HCT116 (cell line): ENCODE data around the gene TMEFF2.

Source experiments
- CEBPB ChIP-seq: IDR thresholded peaks from 2 replicates; pipeline ENCODE4 v1.6.1; 2012; ENCODE audit warnings: low read depth
- CTCF ChIP-seq, 3 experiments: fragments of 200-600 bp in 1 of 3; sonication (generic) in 1 of 3; IDR thresholded peaks in 2 of 3; conservative IDR thresholded peaks in 1 of 3; 2 replicates each; pipeline ENCODE4 v1.5.1; 2012 to 2017; ENCODE audit warnings: low read depth in 2 of 3, low read length in 2 of 3, antibody characterized with exemption in 1 of 3, borderline replicate concordance in 1 of 3, control low read depth in 1 of 3, mild to moderate bottlenecking in 1 of 3, mixed read lengths in 1 of 3, mixed run types in 1 of 3, moderate library complexity in 1 of 3; ENCODE audit not compliant: insufficient read depth in 1 of 3
- EZH2 ChIP-seq: fragments of 200-600 bp; sonication (generic); IDR thresholded peaks from 2 replicates; pipeline ENCODE4 v1.6.1; 2017; ENCODE audit warnings: antibody characterized with exemption, mixed run types
- POLR2AphosphoS5 ChIP-seq: IDR thresholded peaks from 2 replicates; pipeline ENCODE4 v1.6.1; 2011; ENCODE audit warnings: mild to moderate bottlenecking, low read depth, low read length, moderate library complexity
- RAD21 ChIP-seq: IDR thresholded peaks from 2 replicates; pipeline ENCODE4 v1.6.1; 2012; ENCODE audit warnings: low read depth, mild to moderate bottlenecking
- SIN3A ChIP-seq: IDR thresholded peaks from 2 replicates; pipeline ENCODE4 v1.6.1; 2012; ENCODE audit warnings: low read depth
- SP1 ChIP-seq: IDR thresholded peaks from 2 replicates; pipeline ENCODE4 v1.6.1; 2012; ENCODE audit warnings: low read depth
- YY1 ChIP-seq: IDR thresholded peaks from 2 replicates; pipeline ENCODE4 v1.6.1; 2011; ENCODE audit warnings: low read length, low read depth, moderate library complexity, mild to moderate bottlenecking; ENCODE audit not compliant: insufficient replicate concordance; ENCODE audit errors: extremely low read depth
- ZBTB33 ChIP-seq: IDR thresholded peaks from 2 replicates; pipeline ENCODE4 v1.6.1; 2011; ENCODE audit warnings: mild to moderate bottlenecking, low read length, moderate library complexity; ENCODE audit not compliant: insufficient replicate concordance; ENCODE audit errors: extremely low read depth
- ZNF274 ChIP-seq: fragments of 200-500 bp; sonication (Bioruptor generic); IDR thresholded peaks from 2 replicates; pipeline ENCODE4 v1.6.1; 2014; ENCODE audit warnings: mild to moderate bottlenecking, low read depth, low read length, inconsistent platforms
- TF ChIP-seq, protein P1 (sequence below): IDR thresholded peaks from 2 replicates; pipeline ENCODE4 v1.6.1; 2012; ENCODE audit warnings: low read depth

- TF ChIP-seq CTCF (IDR thresholded peaks at IDR 0.05 in 2 of 3, conservative IDR thresholded peaks at IDR 0.05 in 1 of 3; ENCODE audit: borderline replicate concordance in 1 of 3, insufficient read depth in 1 of 3, low read depth in 2 of 3, low read length in 2 of 3), result no peak
- TF ChIP-seq EZH2, result no peak
- TF ChIP-seq CEBPB, result no peak
- TF ChIP-seq ZNF274, result no peak
- TF ChIP-seq YY1, result no peak
- TF ChIP-seq POLR2AphosphoS5, result no peak
- no peak for TF ChIP-seq SIN3A
- no peak for TF ChIP-seq ZBTB33
- TF ChIP-seq SP1, result no peak
- TF ChIP-seq RAD21, result no peak
- TF ChIP-seq, protein P1, sequence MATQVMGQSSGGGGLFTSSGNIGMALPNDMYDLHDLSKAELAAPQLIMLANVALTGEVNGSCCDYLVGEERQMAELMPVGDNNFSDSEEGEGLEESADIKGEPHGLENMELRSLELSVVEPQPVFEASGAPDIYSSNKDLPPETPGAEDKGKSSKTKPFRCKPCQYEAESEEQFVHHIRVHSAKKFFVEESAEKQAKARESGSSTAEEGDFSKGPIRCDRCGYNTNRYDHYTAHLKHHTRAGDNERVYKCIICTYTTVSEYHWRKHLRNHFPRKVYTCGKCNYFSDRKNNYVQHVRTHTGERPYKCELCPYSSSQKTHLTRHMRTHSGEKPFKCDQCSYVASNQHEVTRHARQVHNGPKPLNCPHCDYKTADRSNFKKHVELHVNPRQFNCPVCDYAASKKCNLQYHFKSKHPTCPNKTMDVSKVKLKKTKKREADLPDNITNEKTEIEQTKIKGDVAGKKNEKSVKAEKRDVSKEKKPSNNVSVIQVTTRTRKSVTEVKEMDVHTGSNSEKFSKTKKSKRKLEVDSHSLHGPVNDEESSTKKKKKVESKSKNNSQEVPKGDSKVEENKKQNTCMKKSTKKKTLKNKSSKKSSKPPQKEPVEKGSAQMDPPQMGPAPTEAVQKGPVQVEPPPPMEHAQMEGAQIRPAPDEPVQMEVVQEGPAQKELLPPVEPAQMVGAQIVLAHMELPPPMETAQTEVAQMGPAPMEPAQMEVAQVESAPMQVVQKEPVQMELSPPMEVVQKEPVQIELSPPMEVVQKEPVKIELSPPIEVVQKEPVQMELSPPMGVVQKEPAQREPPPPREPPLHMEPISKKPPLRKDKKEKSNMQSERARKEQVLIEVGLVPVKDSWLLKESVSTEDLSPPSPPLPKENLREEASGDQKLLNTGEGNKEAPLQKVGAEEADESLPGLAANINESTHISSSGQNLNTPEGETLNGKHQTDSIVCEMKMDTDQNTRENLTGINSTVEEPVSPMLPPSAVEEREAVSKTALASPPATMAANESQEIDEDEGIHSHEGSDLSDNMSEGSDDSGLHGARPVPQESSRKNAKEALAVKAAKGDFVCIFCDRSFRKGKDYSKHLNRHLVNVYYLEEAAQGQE, result no peak
These were observed 54.4 kb downstream of the TMEFF2 start for GRCh38 chr2:192140236-192140839.
